ENCODE results near the gene FSD1L.

DNA sequence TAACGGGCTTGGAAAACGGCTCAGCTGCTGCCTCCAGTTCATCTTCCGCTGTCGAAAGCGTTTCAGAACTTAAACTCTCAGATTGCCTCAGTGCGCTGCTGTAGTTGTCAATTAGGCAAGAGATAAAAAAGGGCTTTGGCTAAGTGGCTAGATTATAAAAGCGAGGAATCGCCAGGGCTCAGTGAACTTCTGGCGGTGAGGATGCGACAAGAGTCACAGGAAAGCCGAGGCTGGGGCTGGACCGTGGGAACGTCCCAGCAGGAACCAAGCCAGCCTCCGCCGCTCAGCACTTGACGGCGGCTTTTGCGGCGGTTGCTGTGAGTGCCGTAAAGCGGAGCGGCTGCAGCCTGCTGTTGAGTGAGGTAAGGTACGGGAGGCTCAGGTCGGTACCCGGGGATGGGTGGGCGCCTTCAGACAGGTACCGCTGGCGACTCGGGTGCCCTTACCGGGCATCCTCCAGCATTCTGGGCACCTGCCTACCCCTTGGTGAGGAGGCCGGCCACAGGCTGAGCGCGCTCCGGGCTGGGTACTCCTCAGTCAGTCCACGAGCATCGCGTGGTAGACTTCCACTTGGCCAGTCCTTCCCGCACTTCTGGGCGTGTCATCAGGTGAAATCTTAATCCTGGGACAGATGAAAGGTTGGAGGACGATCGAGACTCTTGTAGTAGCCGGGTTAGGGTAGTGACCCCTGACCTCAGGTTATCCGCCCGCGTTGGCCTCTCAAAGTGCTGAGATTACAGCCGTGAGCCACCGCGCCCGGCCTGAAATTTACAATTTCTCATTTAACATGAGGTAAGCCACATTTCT lies 110.2 kb downstream of the FSD1L start, which contains the start of gene FKTN:
- peak in 2 of 3 donors; percentile 48 to 59 for TF ChIP-seq POLR2A (IDR thresholded peaks at IDR 0.05)
- peak in 1 of 7 experiments; percentile 13 for TF ChIP-seq CTCF (IDR thresholded peaks at IDR 0.05)
